ENCODE data around the gene MELTF. TPM values are rescaled to one million over a fixed set of nuclear protein-coding genes. Genes with fewer than 3 reads are reported as not detected.

MELTF gene
- 6.1 and 7.3 TPM in 2 replicates for total RNA-seq

DNA sequence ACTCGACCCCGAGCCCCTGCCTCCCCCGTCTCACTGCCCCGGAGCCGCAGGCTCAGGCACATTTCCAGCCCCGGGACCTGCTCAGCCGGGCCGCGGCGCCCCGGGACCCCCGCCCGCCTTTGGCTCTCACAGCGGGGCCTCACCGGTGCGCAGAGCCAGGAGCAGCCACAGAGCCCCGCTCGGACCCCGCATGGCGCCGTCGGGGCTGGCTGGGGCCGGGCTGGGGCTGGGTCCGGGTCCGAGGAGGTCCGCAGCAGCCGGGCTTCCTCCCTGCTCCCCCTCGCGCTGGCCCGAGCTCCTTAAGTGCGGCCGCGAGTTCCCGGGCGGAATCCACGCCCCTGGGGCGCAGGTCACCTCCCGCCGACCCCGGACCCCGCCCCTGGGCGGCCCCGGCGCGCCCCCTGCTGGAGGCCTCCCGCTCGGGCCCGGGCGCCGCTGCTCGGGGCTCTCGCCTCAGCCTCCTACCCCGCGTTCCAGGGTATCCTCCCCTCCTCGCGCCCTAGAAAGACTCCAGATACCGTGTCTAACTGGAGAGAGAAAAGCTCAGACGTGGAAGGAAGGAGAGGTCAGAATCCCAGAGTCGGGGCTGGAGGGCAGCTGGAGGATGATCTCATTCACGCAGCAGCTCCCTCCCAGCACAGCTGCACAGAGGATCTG is at the start of gene MELTF:
Gene MELTF (minus strand): TSS at position 307 of the 657 bp plus-strand sequence. CDS start 115 bp downstream, at position 192.

GRCh38 chr3:196968233-196969133 is 61.1 kb downstream of the MELTF start, which contains the start of gene PIGZ:
Gene PIGZ (minus strand): TSS chr3:196968833. CDS start chr3:196952031, 16,802 bp downstream.

Other genes with a start within 250 kb of the MELTF start
- 41.8 and 57.6 TPM in 2 replicates for gene SENP5, start 161.9 kb downstream of the MELTF start, total RNA-seq
- gene NCBP2, start 87.3 kb downstream of the MELTF start, total RNA-seq = 43.0 and 48.3 TPM in 2 replicates
- 1.5 and 1.6 TPM in 2 replicates for gene PIGZ, start 61.0 kb downstream of the MELTF start, total RNA-seq

Data from hair follicle dermal papilla cell (primary cell).